SU-DHL-6 (cell line): ENCODE data around the gene MAML1.

Experiments used
- H2AFZ ChIP-seq: fragments of 200-600 bp; sonication (generic); 2 replicates; pipeline ENCODE4 v1.6.1; 2014; ENCODE audit warnings: low read depth, mild to moderate bottlenecking, moderate library complexity, mixed read lengths, antibody characterized with exemption, low read length; ENCODE audit not compliant: severe bottlenecking
- H3F3A ChIP-seq: fragments of 200-600 bp; shearing (Covaris generic); 2 replicates; pipeline ENCODE4 v1.6.0; 2016; ENCODE audit warnings: antibody characterized with exemption, mild to moderate bottlenecking; ENCODE audit not compliant: insufficient read depth
- H3K27ac ChIP-seq: fragments of 200-600 bp; sonication (generic); 2 replicates; pipeline ENCODE4 v1.5.1; 2016; ENCODE audit warnings: low read depth, mild to moderate bottlenecking, low read length, moderate library complexity, mixed read lengths
- H3K27me3 ChIP-seq: fragments of 200-600 bp; sonication (generic), shearing (Covaris generic); 2 replicates; pipeline ENCODE4 v1.6.0; 2014; ENCODE audit warnings: mild to moderate bottlenecking, low read length
- H3K36me3 ChIP-seq: fragments of 200-600 bp; sonication (generic); 2 replicates; pipeline ENCODE4 v1.6.1; 2014; ENCODE audit warnings: mild to moderate bottlenecking, low read length, mixed read lengths
- H3K4me2 ChIP-seq: fragments of 300-600, 200-600 bp; shearing (Covaris generic), sonication (generic); 2 replicates; pipeline ENCODE4 v1.6.0; 2014; ENCODE audit warnings: low read length, low read depth, mild to moderate bottlenecking; ENCODE audit not compliant: poor library complexity, severe bottlenecking
- H3K4me3 ChIP-seq: fragments of 200-600 bp; sonication (generic); 2 replicates; pipeline ENCODE4 v1.5.1; 2014; ENCODE audit warnings: antibody characterized with exemption, low read length, mild to moderate bottlenecking, mixed read lengths; ENCODE audit not compliant: insufficient read depth, poor library complexity, severe bottlenecking
- H3K79me2 ChIP-seq: fragments of 200-600 bp; sonication (generic); 2 replicates; pipeline ENCODE4 v1.6.1; 2014; ENCODE audit warnings: mild to moderate bottlenecking, low read length, moderate library complexity; ENCODE audit not compliant: insufficient read depth
- H3K9ac ChIP-seq: fragments of 200-600 bp; sonication (generic); 2 replicates; pipeline ENCODE4 v1.7.0; 2014; ENCODE audit warnings: mild to moderate bottlenecking, low read length
- H3K9me2 ChIP-seq: fragments of 200-600 bp; sonication (generic); replicated peaks from 2 replicates; pipeline ENCODE4 v1.6.1; 2014; ENCODE audit warnings: low read length; ENCODE audit not compliant: insufficient read depth
- H3K9me3 ChIP-seq: fragments of 200-600 bp; sonication (generic); 2 replicates; pipeline ENCODE4 v1.6.1; 2014; ENCODE audit warnings: low read length, mixed read lengths; ENCODE audit not compliant: insufficient read depth
- H4K20me1 ChIP-seq: fragments of 200-600 bp; sonication (generic); 2 replicates; pipeline ENCODE4 v1.6.1; 2014; ENCODE audit warnings: low read depth, mild to moderate bottlenecking, antibody characterized with exemption, low read length, moderate library complexity, mixed read lengths
- EZH2phosphoT487 ChIP-seq: fragments of 200-600 bp; sonication (generic), shearing (Covaris generic); conservative IDR thresholded peaks from 2 replicates; pipeline ENCODE4 v1.6.1; 2018; ENCODE audit warnings: mild to moderate bottlenecking, antibody characterized with exemption, low read length, moderate library complexity, mixed read lengths
- TF ChIP-seq, protein P1 (sequence below): fragments of 200-600 bp; sonication (generic); IDR thresholded peaks from one replicate; pipeline ENCODE4 v1.5.1; 2017; ENCODE audit warnings: antibody characterized with exemption, mild to moderate bottlenecking, low read length, moderate library complexity; ENCODE audit not compliant: insufficient read depth, poor library complexity, severe bottlenecking

Gene MAML1

GRCh38 chr5:179817470-179817840 lies 84.8 kb downstream of the MAML1 start:
- Histone ChIP-seq H3K9me2 (no peaks in the 10 kb centered on the region), H3K36me3 (no peaks in the 10 kb centered on the region), H4K20me1 (peaks cover 6% of the 10 kb centered on the region), H3K4me3 (no peak overlapping the region), H3K27ac (no peak overlapping the region), H3F3A (peaks cover 15% of the 10 kb centered on the region; the same call in 1 of the 2 replicates), H3K4me2 (no peak overlapping the region), H3K79me2 (peaks cover 7% of the 10 kb centered on the region), H3K27me3 (no peaks in the 10 kb centered on the region), H3K9ac (no peak overlapping the region), H3K9me3 (no peaks in the 10 kb centered on the region), H2AFZ (no peak overlapping the region)
- TF ChIP-seq, protein P1, sequence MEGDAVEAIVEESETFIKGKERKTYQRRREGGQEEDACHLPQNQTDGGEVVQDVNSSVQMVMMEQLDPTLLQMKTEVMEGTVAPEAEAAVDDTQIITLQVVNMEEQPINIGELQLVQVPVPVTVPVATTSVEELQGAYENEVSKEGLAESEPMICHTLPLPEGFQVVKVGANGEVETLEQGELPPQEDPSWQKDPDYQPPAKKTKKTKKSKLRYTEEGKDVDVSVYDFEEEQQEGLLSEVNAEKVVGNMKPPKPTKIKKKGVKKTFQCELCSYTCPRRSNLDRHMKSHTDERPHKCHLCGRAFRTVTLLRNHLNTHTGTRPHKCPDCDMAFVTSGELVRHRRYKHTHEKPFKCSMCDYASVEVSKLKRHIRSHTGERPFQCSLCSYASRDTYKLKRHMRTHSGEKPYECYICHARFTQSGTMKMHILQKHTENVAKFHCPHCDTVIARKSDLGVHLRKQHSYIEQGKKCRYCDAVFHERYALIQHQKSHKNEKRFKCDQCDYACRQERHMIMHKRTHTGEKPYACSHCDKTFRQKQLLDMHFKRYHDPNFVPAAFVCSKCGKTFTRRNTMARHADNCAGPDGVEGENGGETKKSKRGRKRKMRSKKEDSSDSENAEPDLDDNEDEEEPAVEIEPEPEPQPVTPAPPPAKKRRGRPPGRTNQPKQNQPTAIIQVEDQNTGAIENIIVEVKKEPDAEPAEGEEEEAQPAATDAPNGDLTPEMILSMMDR, result no peak
- no peak for TF ChIP-seq EZH2phosphoT487

GRCh38 chr5:179817890-179818745 lies 85.5 kb downstream of the MAML1 start:
- H2AFZ ChIP-seq, result peak overlapping the region; percentile 23
- H3K4me3 ChIP-seq, result peak overlapping the region; percentile 44
- peak overlapping the region; percentile 57 for H3K27ac ChIP-seq
- peaks cover 15% of the 10 kb centered on the region; the same call in 1 of the 2 replicates for H3F3A ChIP-seq
- no peaks in the 10 kb centered on the region for H3K36me3 ChIP-seq
- peak overlapping the region; percentile 56 for H3K9ac ChIP-seq
- H3K27me3 ChIP-seq, result no peaks in the 10 kb centered on the region
- H3K79me2 ChIP-seq, result peaks cover 12% of the 10 kb centered on the region
- peaks cover 6% of the 10 kb centered on the region for H4K20me1 ChIP-seq
- H3K4me2 ChIP-seq, result peak overlapping the region; percentile 76
- no peaks in the 10 kb centered on the region for H3K9me3 ChIP-seq
- no peaks in the 10 kb centered on the region for H3K9me2 ChIP-seq
- TF ChIP-seq, protein P1, result no peak
- TF ChIP-seq EZH2phosphoT487, result no peak

GRCh38 chr5:179818746-179819295 lies 86.2 kb downstream of the MAML1 start:
- Histone ChIP-seq H3K27ac (peak overlapping the region; percentile 68), H3K27me3 (no peaks in the 10 kb centered on the region), H4K20me1 (peaks cover 6% of the 10 kb centered on the region), H3K9me2 (no peaks in the 10 kb centered on the region), H3K4me2 (peak overlapping the region; percentile 76), H3F3A (peaks cover 11% of the 10 kb centered on the region; the same call in 1 of the 2 replicates), H3K36me3 (no peaks in the 10 kb centered on the region), H3K9ac (peak overlapping the region; percentile 56), H3K4me3 (peak overlapping the region; percentile 44), H3K9me3 (no peaks in the 10 kb centered on the region), H2AFZ (peak overlapping the region; percentile 23), H3K79me2 (peaks cover 12% of the 10 kb centered on the region)
- no peak for TF ChIP-seq EZH2phosphoT487
- TF ChIP-seq, protein P1, result no peak
